Renal cortex interstitium (tissue), 11 donors: ENCODE results near the gene KPNA4. TPM values are rescaled to one million over a fixed set of nuclear protein-coding genes. Genes with fewer than 3 reads are reported as not detected.
"Not testable (repeated sequence)": the region's sequence is repeated elsewhere in the genome, so short reads cannot be mapped to it uniquely, and the experiment has no call there.

Experiments
- DNase-seq, 11 donors: peaks; one replicate each; pipeline ENCODE4 v3.0.0-alpha.2; 2013; ENCODE audit warnings: low read depth in 9 of 11, low spot score in 4 of 11; ENCODE audit errors: extremely low read depth in 1 of 11
- polyA plus RNA-seq, 3 donors: library from polyadenylated mRNA; unstranded; fragments of 120-200 nt; gene quantifications; one replicate each; pipeline ENCODE4 v1.2.1, GENCODE V29; 2013; ENCODE audit not compliant: insufficient read length in 3 of 3

Gene KPNA4
- polyA plus RNA-seq, 3 donors, result 57.4 to 88.8 (median 80.7) TPM

DNA sequence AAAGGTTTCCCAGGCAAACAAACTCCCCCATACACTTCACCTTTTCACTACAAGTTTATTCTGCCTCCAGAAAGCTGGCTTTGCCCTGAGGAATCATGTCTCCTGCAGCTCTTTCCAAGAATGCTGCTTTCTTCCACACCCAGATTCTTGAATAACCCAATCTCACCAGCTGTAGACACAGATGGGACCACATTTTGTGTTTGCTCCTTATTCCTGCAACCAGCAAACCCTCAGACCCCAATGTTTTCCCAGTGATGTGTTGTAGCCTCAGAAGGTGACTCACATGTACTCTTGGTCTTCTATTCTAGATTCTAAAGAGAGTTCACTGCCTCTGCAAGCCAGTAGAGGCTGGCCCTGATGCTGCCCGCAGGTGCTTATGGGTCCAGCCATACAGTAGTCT lies 92.2 kb downstream of the KPNA4 start:
- no peak for DNase-seq

DNA sequence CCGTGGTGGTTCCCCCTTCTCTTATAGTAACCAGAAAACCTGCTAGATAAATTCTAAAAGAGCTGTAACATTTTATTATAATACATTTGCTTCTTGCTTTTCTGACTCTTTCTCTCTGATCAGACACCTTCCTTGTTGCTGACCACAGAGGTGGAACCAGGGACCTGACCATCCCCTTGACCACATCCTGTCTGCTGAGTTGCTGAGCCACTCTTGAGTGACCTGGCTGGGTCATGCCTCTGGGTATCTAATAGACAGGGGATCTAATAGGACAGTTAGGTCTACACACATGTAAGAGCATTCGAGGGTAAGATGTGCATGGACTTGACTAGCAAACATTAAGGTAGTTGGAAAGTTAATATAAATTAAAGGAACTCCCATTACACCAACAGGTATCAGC lies 93.0 kb downstream of the KPNA4 start:
- no peak for DNase-seq

DNA sequence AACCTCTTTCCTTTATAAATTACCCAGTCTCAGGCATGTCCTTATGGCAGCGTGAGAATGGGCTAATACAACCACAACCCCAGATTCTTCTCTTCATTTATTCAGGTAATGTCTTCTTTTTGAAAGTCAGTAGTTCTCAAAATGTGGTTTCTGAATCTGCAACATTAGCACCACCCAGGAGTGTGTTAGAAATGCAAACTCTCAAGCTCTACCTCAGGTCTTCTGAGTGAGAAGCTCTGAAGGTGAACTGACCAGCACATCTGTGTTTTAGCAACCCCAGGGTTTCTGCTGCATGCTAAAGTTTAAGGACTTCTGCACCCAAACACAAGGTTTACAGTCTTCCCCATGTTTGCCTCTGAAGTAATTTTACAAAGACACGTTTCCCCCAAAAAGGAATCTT lies 93.5 kb downstream of the KPNA4 start:
- DNase-seq, result no peak

DNA sequence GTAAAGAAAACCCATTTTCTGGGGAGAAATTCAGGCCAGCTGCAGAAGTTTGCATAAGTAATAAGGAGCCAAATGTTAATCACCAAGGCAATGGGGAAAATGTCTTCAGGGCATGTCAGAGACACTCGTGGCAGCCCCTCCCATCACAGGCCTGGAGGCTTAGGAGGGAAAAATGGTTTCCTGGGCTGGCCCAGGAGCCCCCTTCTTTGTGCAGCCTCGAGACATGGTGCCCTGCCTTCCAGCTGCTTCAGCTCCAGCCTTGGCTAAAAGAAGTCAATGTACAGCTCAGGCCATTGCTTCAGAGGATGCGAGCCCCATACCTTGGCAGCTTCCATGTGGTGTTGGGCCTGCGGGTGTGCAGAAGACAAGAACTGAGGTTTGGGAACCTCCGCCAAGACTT lies 95.2 kb downstream of the KPNA4 start:
- no peak for DNase-seq

DNA sequence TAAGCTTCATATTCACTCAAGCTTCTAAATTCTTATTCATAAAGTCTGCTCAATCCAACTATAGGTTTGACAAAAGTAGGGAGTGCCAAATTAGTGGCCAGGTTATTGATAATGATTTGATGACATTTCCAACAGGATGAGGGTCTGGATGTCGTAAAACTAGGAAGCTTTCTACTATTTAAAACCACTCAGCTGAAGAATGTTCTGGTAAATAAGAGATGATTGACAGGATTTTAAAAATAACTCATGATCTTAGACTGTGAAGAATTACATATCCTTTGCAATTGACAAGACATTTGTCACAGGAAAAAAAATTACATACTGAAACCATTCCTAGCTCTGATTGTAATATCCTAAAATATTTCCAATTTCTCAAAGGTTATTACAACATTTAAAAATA lies 100.4 kb downstream of the KPNA4 start:
- no peak for DNase-seq

DNA sequence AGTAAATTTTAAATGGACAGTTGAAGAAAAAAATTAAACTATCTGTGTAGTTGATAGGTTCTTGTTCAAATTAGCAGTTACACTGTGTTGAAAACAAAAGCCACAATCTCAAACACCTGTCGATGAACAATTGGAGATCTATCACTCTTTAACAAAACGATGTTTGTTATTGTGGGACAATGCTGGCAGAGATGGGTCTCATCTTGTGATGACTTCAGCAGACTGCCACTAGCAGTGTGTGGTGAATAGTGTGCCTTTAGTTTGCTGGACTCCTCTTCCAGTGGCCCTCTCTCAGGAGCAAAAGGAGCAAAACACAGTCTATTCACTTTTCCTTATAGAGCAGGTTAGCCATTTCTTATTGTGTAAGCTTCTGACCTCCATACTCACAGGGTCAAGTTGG lies 101.0 kb downstream of the KPNA4 start:
- DNase-seq, result no peak

DNA sequence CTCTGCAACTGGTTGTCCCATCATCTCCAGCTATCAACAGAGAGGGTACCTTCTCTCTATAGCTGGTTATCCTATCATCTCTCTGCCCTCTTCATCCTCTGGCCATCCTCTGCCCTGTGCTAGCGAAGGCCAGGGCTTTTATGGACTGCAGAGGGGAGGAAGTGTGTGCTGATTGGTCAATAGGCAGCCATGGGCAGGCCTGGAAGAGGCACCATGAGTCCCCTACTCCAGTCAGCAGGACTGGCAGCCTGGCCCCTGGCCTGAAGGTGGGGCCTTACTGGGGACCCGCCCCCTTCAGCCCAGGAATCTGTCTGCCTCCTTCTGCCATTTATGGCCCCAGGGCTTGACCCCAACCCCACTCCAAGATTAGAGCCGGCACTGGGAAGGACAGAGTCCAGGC lies 105.3 kb downstream of the KPNA4 start:
- no peak for DNase-seq

DNA sequence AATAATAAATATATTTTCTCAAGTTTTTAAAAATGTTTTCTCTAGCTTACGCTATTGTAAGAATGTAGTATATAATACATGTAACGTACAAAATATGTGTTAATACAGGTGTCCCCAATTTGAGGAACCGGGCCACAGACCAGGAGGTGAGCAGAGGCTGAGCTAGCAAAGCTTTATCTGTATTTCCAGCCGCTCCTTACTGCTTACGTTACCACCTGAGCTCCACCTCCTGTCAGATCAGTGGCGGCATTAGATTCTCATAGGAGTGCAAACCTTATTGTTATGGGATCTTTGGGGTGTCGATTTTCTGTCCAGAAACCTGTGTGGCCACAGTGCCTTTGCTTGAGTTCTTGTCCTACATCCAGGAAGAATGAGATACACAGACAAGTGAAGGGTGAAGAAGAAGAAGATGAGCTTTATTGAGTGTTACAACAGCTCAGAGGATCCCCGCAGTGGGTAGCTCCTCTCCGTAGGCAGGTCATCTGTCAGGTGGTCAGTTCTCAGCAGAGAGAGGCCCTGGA lies 105.9 kb downstream of the KPNA4 start:
- no peak for DNase-seq

DNA sequence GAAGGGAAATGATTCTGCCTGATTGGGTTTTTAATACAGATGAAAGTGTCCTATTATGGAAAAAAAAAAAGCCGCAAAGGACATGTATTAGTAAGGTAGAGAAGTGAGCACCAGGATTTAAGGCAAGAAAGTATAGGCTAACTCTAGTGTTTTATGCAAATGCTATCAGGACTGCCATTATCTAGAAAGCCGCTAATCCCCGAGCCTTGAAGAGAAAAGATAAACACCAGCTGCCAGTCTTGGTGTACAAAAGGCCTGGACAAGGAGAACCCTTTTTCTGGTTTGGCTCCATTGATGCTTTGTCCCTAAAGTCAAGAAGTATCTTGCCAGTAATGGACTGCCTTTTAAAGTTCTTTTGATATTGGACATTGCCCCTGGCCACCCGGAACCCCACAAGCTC lies 107.2 kb downstream of the KPNA4 start:
- DNase-seq, result no peak

DNA sequence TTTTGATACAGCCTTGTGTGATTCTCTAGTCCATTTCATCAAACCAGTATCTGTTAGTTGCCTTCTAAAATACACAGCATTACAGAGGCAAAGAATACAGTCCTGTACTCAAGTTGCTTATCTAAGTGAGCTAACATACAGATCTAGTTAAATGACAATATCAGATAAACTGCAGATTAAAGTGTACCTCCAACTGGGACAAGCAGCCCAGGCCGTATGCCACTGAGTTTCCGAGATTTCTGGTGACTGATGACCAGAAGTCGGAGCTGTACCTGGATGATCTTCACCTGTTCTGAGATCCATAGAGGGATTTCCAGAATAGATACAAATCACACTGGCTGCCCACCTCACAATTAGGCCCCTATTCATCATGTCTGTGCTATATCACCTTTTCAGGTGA lies 109.5 kb downstream of the KPNA4 start:
- no peak for DNase-seq

DNA sequence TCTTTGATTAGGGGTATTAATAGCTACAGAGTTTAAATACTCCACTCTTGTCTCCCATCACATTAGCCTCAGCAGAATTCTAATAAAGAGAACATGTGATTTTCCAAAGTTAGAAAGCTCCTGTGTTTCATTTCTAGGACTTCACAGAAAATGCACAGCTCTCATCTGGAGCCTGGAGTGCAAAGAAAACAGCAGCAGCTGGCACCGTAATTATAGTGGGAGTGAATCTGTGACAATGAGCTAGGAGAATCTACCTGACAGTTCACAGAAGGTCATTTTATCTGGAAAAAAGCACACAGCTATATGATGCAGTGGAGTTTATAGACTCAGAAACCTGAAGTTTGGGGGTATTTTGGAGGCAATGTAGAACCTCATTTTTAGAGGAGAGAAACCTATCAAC lies 110.4 kb downstream of the KPNA4 start:
- no peak for DNase-seq

DNA sequence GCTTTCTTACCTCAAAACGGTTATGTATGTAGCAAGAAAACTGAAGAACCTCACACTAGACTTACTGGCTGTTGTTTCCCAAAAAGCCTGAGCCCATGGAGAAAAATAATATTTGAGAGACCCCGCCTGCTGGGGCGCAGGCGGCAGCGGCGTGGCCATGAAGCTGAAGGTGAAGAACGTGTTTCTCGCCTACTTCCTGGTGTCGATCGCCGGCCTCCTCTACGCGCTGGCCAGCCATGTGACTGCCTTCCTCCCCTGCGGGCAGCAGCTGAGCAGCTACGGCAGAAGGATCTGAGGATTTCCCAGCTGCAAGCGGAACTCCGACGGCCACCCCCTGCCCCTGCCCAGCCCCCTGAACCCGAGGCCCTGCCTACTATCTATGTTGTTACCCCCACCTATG lies 113.1 kb downstream of the KPNA4 start:
- DNase-seq, result not testable (repeated sequence)

DNA sequence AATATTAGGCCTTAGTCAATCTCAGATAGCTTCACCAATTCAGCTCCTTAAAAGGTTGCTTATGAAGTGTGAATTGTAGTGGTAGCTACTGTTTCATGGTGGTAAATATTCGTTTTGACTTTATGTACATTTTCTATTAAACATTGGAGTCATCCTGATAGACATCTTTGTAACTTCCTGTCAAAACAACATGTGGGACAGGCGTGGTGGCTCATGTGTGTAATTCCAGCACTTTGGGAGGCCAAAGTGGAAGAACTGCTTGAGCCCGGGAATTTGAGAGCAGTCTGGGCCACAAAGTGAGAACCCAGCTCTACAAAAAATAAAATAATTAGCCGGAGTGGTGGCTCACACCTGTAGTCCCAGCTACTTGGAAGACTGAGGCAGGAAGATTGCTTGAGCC lies 113.8 kb downstream of the KPNA4 start:
- no peak for DNase-seq

DNA sequence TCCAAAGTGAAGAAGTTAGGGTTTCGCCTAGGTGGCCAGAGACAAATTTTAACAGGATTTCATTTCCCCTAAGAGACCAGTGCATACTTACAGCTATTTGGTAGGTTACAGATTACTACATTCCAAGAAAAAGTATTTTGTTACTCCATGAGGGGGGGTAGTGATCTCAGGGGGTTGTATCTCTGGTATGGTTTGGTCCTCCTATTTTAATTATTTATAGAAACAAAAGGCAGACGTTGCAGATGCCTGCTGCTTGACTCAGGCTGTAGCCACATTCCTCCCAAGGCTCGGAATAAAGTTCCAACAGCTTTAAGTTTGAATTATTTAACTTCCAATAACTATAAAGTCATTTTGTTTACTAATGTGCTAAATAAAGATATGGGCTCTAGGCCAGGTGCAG lies 114.5 kb downstream of the KPNA4 start:
- peak in 1 of 11 donors; percentile 6 for DNase-seq

DNA sequence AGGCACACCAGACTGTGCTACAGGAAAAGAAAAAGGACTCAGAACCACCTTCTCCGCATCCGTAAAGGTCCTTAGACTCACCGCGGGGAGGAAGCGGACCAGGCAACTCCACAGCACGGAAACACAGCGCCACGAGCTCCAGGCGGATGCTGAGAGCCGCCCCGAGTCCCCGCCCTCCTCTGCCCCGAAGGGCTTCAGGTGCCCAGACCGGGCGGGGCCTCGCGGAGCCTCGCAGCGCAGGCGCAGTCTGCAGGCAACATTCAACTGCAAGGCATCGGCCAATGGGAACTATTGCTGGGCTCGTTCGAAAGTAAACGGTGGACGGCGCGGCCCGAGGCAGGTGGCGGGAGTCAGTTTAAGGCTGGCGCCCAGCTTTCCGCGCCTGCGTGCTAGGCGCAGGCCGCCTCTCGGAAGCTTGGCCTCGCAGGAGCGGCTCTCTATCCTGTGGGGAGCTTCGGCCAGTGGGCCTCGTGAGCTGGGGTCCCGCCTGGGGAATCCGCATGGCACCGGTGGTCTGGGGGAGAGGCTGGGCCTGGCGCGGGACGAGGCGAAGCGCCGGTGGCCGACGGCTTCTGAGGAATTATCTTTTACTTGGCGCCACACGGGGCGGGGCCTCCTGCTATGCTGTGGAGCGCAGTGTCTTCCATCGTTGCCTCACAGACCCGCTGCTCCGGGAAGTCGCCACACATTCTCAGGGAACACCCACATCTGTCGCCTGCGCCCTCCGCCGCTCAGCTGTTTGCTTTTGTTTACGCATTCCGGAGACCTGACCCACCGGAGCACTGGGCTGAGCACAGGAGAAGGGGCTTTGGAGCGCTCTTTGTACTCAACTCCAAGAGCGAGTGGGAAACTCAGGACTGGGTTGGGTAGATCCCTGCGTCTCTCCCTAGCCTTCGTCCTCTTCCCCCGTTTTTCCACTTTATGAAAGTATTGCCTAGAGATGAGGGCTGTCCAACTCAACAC lies 115.5 kb downstream of the KPNA4 start, which contains the start of gene TRIM59:
Gene TRIM59 (minus strand): TSS at position 151 of the 963 bp plus-strand sequence. CDS start 10,603 bp downstream, outside the sequence.
- peak; percentile 86 to 96 (median 92) for DNase-seq

DNA sequence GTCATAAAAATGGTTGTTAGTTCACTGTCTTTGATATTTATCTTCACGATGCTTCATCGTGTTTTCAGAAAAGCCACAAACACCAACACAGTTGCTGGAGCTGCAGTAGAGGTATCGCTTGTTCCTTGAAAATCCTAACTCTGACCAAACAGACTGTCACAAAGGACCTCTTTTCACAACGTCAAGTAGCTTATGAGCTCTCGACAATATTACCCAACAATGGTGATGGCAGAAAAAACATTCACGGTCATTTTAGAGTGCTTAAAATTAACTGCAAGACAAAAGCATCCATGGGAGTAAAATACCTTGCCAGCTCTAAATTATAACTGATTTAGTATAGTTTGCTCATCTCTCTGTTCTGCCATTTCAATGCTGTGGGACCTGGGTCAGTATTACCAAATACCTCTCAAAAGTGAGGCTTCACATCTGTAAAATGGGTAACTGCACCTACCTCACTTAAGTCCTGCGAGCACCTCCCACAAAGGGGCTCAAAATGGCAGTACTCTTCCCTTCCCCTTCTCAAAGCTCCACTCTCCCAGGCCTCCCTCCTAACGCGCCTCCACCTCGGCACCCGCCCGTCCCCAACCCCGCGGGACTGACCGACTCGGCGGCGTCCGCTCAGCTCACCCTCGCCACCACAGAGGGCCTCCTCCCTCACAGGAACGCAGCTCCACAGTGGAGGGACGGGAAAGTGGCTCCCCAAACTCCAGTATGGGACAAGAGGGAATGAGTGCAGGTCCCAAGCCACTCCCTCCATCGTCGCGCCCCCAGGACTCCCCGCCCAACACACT lies 116.3 kb downstream of the KPNA4 start:
- DNase-seq, result peak in 7 of 11 donors; percentile 12 to 52 (median 42)

DNA sequence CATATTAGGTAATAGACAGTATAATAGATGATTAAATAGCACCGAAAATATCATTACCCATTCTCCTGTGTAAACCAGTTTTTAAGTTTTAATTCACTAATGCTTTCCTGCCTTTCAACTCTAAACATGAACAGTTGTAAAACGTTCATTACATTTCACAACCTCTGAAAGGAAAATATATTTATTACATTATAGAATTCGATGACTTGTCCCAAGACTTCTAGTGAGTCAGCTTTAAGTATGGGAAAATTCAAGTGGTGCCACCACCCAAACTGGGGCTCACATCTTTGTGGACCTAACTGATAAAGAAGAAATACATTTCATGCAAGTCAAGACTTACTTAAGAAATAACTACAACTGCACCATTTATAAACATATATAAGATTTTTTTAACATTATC lies 117.8 kb downstream of the KPNA4 start:
- no peak for DNase-seq

DNA sequence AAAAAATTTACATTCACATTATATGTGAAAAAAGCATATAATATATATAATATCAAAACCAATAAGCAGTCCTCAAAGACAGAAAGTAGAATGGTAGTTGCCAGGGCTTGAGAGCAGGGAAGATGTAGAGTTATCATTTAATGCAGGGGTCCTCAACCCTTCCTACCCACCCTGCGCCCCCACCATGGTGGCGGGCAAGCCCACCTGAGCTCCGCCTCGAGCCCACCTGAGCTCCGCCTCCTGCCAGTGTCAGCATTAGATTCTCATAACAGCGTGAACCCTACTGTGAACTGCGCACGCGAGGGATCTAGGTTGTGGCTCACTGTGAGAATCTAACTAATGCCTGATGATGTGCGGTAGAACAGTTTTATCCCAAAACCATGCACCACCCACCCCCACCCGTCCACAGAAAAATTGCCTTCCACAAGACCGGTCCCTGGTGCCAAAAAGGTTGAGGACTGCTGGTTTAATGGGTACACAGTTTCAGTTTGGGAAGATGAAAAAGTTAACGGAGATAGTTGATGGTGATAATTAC lies 118.8 kb downstream of the KPNA4 start:
- DNase-seq, result no peak

DNA sequence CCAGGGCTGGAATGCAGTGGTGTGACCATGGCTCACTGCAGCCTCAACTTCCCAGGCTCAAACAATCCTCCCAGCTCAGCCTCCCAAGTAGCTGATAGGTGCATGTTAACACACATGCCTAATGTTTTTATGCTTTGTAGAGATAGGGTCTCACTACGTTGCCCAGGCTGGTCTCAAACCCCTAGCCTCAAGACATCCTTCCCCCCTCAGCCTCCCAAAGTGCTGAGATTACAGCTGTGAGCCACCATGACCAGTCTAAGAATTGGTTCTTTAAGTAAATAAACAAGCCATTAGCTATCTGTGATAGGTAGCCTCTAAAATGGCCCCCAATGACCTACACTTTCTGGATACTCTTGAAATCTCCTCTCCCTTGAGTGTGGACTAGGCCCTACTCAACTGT lies 119.5 kb downstream of the KPNA4 start:
- DNase-seq, result no peak
